GM18868 (cell line): ENCODE data around the gene ZNF644.

Source experiments
- ATAC-seq: cut with Tn5 transposase; IDR thresholded peaks from one replicate; pipeline ENCODE4 v1.9.1; 2021; ENCODE audit warnings: mild to moderate bottlenecking, moderate library complexity; ENCODE audit not compliant: unreplicated experiment

ZNF644 gene

GRCh38 chr1:90989302-90989701 lies 32.5 kb downstream of the ZNF644 start:
- no peak for ATAC-seq

DNA sequence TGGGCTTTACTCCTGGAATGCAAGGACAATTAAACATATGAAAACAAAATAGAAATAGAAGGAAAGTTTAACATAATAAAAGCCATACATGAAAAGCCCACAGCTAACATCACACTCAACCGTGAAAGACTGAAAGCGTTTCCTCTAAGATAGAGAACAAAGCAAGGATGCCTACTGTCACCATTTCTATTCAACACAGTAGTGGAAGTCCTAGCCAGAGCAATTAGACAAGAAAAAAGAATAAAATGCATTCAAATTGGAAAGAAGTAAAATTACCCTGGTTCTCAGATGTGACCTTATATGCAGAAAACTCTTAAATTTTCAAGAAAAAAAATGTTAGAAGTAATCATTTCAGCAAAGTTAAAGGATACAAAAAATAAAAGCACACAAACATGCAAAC lies 34.0 kb downstream of the ZNF644 start:
- no peak for ATAC-seq

GRCh38 chr1:90986953-90987352 lies 34.9 kb downstream of the ZNF644 start:
- no peak for ATAC-seq

GRCh38 chr1:90977522-90977921 lies 44.3 kb downstream of the ZNF644 start:
- ATAC-seq, result no peak

GRCh38 chr1:90973897-90974798 lies 47.7 kb downstream of the ZNF644 start:
- peak; percentile 60 for ATAC-seq

DNA sequence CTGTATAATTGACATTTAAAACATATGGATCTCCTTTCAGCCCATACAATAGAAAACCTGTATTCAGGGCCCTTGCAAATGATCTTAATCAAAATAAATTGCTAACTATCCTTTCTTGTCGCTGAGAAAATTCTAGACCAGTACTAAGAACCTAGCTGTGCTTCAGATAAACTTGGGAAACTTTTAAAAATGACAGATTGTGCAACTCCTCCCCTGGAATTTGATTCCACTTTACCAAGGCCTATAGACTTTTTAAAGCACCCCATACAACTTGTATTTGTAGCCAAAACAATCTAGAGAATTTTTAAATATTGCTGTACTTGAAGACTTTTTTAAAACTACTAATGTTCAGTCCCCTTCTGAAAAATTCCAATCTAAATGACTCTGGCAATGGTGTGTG lies 51.6 kb downstream of the ZNF644 start:
- no peak for ATAC-seq

DNA sequence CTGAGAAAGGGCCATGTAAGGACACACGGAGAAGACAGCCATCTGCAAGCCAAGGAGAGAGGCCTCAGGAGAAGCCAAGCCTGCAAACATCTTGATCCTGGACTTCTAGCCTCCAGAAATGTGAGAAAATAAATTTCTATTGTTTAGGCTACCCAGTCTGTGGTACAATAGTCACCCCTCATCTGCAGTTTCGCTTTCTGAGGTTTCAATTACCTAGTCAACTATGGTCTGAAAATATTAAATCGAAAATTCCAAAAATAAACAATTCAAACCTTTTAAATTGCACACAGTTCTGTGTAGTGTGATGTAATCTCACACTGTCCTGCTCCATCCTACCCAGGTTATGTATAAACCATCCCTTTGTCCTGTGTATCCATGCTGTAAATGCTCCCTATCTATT lies 52.6 kb downstream of the ZNF644 start:
- no peak for ATAC-seq

DNA sequence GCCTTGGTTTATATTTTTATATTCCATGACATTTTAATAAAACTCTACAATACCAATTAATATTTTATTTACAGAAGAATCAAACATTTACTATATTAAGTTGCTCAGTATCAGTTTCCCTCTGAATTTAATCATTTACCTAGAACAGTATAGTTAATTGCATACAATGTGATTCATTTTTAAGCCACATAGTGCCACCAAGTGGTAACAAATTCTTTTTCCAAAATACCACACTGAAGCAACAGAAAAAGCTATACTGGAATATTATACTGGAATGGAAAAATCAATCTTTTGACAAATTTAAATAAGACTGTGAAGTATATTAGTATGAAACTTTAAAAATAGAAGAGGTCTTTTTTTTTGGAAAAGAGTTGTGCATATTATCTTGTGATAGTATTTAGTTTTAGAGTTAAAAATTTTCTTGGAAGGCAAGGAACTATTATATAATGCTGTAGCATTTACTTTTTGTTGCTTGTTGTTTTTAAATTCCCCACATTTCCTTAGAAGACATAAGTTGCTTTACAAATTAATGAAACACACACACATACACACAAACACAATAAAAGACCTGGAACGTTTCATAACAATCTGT lies 57.3 kb downstream of the ZNF644 start:
- ATAC-seq, result no peak

GRCh38 chr1:90963651-90964050 lies 58.2 kb downstream of the ZNF644 start:
- no peak for ATAC-seq

DNA sequence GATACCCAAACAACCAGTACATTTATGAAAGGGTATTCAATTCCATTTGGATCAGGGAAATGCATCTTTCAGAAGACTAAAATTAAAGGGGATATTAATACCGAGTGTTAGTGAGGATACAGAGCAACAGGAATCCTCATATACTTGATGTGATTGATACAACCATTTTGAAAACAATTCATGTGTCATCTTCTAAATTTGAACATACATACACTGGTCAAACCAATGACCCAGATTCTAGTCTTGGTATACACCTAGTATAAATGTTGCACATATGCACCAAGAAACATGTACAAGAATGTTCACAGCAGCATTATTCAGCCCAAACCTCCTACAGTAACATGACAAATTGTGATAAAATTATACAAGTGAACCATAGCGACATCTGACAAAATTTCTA lies 58.6 kb downstream of the ZNF644 start:
- no peak for ATAC-seq

DNA sequence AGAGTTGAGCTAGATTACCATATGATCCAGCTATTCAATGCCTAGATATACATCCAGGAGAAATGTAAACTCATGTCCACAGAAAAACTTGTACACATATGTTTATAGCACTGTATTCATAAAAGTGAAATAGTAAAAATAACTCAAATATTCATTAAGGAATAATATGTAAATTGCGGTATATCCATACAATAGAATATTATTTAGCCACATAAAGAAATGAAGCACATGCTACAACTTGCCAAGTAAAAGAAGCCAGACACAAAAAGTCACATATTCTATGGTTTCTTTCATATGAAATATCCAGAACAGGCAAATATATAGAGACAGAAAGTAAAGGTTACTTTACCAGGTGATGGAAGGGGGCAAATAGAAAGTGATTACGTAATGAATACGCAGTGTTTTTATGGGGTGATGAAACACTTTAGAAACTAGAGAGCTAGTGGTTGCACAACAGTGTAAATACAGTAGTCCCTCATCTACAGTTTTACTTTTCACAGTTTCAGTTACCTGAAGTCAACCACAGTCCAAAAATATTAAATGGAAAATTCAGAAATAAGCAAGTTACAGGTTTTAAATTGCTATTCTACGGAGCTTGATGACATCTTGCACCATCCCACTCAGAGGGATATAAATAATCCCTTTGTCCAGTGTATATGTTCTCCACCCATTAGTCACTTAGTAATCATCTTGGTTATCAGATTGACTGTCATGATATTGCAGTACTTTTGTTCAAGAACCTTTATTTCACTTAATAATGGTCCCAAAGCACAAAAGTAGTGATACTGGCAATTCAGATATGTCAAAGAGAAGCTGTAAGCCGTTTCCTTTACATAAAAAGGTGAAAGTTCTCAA lies 62.3 kb downstream of the ZNF644 start:
- ATAC-seq, result peak; percentile 67

- ATAC-seq, result no peak
Observed at GRCh38 chr1:90957497-90957896, 64.3 kb downstream of the ZNF644 start.

GRCh38 chr1:90955769-90956168 lies 66.1 kb downstream of the ZNF644 start:
- no peak for ATAC-seq

GRCh38 chr1:90952906-90953305 lies 68.9 kb downstream of the ZNF644 start:
- no peak for ATAC-seq

GRCh38 chr1:90951009-90951408 lies 70.8 kb downstream of the ZNF644 start:
- ATAC-seq, result no peak

- no peak for ATAC-seq
Observed at GRCh38 chr1:90948301-90948700, 73.5 kb downstream of the ZNF644 start.

- ATAC-seq, result no peak
Observed at GRCh38 chr1:90946630-90947029, 75.2 kb downstream of the ZNF644 start.

DNA sequence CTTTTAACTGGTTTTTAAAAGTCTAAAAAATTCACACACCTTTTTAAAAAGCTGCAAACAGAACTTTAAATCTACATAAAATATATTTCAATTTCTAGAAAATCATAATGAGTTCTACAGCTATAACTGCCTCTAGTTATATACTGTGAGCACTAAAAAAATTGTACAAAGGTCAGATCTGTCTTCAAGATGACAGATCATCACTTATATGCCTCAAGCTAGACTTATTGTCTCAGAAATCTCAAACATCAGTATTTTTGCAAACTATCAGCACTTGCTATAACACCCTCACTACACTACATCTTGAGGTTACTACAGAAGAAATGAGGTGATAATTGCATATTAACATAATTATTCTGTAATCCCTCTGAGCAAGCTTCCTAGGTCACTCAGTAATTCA lies 76.5 kb downstream of the ZNF644 start:
- no peak for ATAC-seq

DNA sequence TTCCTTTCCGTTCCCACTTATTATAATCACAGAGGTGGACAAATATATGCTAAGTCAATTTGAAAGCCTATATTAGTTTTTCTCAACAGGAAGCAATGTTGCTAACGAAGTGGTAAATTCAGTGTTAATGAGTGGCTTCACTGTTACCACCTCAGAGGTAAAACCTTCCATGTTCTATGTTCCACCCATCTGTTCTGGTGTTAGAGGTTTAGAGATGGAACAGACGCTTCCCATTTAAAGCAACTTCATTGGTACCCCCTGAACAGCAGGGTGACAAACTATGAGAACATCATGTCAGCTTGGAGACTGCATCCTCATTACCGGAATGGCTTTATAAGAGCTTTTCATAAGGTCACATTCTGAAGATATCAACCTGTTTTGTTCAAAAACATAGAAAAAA lies 77.9 kb downstream of the ZNF644 start:
- ATAC-seq, result no peak

GRCh38 chr1:90940746-90941145 lies 81.1 kb downstream of the ZNF644 start:
- ATAC-seq, result no peak

GRCh38 chr1:90936731-90937130 lies 85.1 kb downstream of the ZNF644 start:
- no peak for ATAC-seq

DNA sequence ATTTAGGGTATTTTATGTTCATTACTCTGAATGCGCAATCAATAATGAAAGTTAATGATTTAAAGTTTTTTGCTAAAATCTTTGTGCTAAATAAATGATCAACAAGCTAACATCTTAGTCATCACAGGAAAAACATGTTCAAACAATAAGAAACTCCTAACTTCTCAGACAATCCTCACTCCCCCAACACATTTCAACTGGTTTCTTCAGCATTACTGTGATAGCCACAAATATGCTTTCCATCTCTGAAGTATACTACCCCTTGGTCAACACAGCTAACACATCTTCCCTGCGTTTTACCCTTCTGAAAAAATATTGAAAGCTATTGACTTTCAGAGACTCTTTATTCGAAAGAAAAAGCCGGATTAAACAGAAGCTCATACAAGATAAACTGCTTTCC lies 85.8 kb downstream of the ZNF644 start:
- ATAC-seq, result no peak
